HG03575 (cell line): ENCODE data around the gene ARHGAP22.

Experiments
- ATAC-seq: cut with Tn5 transposase; IDR thresholded peaks from one replicate; pipeline ENCODE4 v1.9.1; 2021; ENCODE audit not compliant: unreplicated experiment, insufficient number of reproducible peaks, low FRiP score; ENCODE audit errors: extremely low read depth

ARHGAP22 gene

GRCh38 chr10:48543182-48543844, 61.6 kb downstream of the ARHGAP22 start:
- ATAC-seq = no peak

GRCh38 chr10:48542471-48543181, 62.2 kb downstream of the ARHGAP22 start:
- no peak for ATAC-seq

DNA sequence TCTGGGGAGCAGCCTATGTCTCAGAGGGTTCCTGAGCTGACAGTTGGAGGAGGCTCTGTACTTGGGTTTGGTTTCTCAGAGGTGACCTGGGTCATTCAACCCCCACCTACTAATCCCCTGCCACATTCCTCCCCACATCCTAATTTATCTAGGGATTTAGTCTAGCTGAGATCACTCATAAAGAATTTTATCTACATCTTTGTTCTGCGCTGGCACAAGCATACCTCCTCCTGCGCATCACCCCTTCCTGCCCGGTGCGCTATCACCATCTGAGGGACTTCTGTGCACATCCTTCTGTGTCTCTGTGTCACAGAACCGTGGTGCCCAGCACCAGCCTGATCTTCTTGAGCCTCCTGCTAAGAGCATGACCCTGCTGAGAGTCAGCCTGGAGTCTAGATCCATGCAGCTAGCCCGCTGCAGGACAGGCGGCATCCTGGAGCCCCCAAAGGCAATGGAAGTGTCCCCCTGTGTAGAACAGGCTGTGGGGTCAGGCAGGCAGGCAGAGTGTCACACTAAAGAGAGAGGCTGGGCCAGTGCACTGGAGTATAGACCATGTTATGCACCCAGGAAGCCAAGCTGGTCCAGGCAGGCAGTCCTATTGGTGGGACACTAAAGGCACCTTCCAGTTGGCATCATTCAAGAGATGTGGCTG, 63.6 kb downstream of the ARHGAP22 start:
- no peak for ATAC-seq

DNA sequence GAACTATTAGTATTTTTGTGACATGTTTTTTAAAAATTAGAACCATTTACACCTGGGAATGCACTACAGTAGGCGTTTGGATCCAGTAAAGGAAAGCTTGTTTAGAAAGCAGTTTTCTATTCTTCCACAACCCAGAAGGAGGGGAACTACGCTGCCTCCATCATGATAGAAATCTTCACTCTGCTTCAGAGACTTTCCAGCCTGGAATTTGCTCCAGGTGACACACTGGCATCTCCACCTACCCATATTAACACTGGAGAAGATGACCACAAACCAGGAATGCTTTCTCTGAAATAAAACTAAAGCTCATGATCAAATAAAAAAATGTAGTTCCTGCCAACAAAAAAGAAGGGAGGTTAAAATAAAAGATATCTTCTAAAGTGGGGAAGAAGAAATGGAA, 66.3 kb downstream of the ARHGAP22 start:
- ATAC-seq = no peak

GRCh38 chr10:48536916-48537890, 67.7 kb downstream of the ARHGAP22 start:
- no peak for ATAC-seq

DNA sequence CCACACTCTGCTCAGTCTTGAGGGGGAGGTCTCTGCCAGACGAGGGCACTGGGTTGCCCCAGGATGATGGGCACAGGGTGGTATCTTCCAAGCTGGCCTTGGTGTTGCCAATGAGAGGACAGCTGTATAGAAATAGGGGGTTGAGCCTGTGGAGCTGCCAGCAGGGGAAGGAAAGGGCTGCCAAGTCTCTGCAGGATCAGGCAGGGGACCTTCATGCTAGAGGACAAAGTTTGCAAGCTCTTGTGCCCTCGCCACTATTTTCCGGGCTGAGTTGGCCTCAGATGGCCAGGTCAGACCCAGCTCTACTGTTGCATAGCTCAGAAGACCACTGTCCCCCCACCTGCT, 68.7 kb downstream of the ARHGAP22 start:
- no peak for ATAC-seq

- no peak for ATAC-seq
Observed at GRCh38 chr10:48535416-48536155, 69.3 kb downstream of the ARHGAP22 start.

DNA sequence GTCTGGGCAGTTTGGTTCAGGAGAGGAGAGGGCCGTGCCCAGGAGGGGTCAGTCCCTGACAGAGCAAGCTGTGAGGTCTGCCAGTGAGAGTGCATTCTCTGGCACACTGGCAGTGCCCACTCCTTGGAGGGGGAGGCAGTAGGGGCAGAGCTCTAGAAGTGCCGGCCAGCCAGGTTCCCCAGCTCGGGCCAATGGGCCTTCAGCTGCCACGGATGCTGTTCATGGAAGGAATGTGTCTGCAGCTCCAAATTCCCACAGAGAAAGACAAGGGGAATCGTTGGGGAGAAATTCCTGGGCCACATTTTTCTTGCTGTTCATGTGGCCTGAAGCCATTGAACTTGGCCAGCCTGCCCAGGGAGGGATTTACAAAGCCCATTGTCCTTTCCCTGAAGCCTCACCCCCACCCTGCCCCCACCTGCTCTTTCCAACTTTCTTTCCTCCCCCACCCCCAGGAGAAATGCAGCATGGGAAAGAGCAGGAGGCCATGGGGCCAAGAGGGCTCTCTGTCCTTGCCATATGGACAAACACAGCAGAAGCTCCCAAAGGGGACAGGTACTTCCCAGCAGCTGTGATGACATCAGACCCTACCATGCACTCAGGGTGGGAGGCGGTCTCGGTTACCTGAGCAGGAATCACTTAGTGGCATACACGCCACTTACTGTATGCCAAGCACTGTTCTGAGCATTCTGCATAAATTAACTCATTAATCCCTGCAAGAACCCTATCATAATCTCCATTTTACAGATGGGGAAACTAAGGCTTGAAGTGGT, 70.7 kb downstream of the ARHGAP22 start:
- ATAC-seq = no peak

DNA sequence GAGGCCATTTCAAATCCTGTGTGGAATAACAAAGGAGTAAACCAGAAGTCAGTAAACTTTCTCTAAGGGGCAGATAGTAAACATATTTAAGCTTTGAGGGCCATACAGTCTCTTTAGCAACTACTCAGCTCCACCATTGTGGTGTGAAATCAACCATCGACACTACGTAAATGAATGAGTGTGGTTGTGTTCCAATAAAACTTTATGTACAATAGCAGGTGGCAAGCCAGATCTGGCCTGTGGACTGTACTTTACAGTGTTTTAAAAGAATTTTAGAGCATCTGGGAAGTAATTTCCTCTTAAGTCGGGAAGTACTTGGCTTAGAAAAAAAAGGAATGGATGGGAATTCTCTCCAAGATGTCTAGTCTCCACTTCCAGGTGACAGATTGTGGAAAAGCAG, 71.3 kb downstream of the ARHGAP22 start:
- no peak for ATAC-seq

DNA sequence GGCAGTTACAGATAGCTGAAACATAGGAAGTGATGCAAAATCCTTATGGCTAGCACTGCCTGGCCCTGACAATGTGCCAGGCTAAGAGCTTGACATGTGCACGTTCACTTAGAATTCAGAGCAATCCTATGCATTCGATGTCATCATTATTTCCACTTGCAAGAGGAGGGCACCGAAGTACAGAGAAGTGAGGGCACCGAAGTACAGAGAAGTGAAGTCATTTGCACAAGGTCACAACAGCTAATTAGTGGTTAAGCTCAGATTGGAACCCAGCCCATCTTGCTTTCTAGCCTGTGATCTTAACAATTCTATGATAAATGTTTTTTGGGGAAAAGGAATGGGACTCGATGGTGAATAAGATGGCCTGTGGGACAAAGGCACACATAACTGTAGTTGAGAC, 73.4 kb downstream of the ARHGAP22 start:
- no peak for ATAC-seq

DNA sequence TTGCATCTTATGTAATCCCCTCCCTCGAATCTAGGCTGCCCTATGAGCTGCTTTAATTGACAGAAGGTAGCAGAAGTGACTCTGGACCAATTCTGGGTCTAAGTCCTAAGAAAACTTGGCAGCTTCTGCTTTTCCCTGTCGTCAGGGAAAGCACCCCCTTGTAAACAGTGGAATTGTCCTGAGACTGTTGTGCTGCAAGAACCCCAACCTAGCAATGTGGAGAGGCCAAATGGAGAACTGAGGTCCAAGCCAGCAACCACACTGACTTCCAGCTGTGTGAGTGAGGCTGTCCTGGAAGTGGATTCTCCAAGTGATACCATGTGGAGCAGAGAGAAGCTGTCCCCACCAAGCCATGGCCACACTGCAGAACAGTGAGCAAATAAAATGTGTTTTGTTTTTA, 75.5 kb downstream of the ARHGAP22 start:
- ATAC-seq = no peak

- ATAC-seq = no peak
Observed at GRCh38 chr10:48527756-48528155, 77.1 kb downstream of the ARHGAP22 start.

DNA sequence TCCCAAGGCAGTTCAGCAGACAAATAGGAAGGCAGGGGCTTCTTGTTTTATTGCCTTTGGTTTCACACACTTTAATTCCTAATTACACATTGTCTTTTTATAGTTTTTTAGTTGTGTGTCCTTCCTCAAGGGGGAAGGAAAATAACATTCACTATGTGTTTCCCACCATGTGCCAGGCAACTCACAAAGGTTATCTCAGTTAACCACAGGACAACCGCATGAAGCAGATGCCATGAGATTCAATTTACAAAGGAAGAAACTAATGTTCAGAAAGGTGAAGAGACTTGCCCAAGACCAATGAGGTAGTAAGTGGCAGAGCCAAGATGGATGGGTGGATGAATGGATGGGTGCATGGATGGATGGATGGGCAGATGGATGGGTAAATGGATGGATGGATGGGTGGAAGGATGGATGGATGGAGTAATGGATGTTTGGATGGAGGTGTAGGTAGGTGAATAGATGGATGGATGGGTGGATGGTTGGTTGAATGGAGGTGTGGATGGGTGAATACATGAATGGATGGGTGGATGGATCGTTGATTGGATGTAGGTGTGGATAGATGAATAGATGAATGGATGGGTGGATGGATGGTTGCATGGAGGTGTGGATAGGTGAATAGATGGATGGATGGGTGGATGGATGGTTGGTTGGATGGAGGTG, 77.9 kb downstream of the ARHGAP22 start:
- no peak for ATAC-seq

- no peak for ATAC-seq
Observed at GRCh38 chr10:48526011-48526821, 78.7 kb downstream of the ARHGAP22 start.

- no peak for ATAC-seq
Observed at GRCh38 chr10:48525113-48525512, 79.8 kb downstream of the ARHGAP22 start.

DNA sequence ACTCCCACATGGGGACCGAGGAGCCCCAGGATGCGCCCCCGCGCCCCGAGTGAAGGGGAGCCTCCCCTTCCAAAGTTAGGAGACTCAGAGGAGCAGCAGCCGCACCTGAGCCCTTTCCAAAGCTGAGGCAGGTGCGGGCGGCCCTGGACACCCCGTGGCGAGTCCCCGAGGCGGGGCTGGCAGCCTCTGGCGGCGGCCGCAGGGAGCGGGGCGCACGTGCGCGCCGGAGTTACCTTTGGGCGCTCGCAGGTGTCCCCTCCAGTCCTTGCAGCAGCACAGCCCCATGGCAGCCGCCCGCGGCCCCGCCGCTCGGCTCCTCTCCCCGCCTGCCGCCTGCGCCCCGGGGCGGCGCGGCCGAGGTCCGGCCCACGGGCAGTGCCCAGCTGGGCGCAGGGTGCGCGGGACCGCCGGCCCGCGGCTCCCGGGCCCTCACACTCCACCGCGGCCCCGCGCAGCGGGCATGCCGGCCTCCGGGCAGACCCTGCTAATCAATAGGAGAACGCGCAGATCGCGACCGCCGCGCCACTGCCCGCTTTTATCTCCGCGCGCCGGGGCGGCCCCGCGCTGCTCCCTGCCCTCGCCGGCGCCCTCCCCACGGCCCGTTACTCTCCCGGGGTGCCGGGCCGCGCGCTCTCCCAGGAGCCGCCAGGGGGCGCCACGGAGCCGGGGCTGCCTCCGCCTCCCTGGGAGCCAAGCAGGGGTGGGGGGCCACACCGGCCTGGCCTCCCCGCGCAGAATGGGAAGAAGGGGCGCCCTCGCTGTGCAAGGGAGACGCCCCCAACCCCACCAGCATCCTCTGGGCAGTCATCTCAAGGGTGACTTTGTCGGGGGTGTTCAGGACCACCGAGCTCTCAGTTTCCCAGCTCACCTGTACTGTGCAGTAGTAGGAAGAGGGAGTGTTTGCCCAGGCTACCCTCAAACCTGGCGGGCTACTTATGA, 80.8 kb downstream of the ARHGAP22 start:
- no peak for ATAC-seq
